NCI-H128 (cell line): Measurements from ENCODE around the gene AGRP.
"Not testable (repeated sequence)": the region's sequence is repeated elsewhere in the genome, so short reads cannot be mapped to it uniquely, and the experiment has no call there.

Experiments used
- DNase-seq: peaks from one replicate; lab custom pipeline; 2025; ENCODE audit not compliant: unreplicated experiment; lab: John Stamatoyannopoulos, UW

AGRP gene

DNA sequence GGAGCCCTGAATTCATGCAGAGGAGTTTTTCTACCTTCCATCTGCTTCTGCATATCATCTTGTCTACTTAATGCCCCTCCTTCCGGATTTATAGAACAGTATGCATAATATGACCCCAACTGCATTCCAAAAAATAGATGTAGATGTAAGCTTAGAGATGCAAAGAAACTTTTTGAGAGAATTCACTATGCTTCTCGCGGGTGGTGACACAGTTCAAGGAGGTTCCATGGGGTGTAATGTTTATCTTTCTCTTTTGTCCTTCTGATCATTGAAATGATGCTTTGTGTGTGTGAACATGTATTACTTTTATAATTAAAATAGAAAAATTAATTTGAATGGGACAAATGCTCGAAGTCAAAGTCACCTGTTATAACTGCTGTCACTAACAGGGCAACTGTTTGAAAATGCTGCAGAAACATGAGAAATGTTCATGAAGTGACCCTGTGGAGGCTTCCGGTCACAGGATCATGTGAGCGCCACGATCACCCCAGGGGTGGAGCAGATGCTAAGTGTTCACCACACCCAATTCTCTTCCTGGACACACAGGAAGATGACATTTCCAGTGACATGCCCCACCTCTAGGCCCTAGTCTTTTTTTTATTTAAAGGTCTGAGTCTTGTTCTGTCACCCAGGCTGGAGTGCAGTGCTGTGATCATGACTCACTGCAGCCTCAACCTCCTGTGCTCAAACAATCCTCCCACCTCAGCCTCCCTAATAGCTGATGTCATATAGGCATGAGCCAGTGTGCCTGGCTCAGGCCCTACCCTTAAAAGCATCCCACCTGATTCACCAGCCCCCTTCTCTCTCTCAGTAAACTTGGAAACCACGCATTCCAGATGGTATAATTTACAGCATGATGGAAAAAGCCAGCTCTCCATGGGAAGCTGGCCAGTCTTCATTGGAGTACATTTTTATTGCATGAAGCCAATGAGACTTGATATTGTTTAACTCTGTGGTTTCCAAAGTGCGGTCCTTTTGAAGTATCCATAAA, 21.0 kb upstream of the AGRP start:
- DNase-seq = no peak

DNA sequence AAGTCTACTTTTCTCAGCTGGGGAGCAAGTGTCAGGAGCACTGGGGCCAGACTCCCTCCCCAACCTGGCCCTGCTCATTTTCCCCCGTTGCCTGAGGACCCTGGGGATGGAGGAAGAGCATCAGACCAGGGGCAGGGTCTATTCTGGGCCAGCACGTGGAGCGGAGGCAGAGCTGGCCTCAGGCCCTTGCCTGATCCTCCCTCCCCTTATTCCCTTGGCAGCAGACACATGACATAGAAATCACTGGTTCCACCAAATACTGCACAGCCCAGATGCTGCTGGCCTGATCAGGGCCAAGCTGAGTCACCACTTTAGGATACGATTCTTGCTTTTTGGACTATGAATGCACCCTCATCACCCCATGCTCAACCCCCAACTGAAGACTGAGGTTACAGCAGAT, 15.8 kb upstream of the AGRP start:
- no peak for DNase-seq

DNA sequence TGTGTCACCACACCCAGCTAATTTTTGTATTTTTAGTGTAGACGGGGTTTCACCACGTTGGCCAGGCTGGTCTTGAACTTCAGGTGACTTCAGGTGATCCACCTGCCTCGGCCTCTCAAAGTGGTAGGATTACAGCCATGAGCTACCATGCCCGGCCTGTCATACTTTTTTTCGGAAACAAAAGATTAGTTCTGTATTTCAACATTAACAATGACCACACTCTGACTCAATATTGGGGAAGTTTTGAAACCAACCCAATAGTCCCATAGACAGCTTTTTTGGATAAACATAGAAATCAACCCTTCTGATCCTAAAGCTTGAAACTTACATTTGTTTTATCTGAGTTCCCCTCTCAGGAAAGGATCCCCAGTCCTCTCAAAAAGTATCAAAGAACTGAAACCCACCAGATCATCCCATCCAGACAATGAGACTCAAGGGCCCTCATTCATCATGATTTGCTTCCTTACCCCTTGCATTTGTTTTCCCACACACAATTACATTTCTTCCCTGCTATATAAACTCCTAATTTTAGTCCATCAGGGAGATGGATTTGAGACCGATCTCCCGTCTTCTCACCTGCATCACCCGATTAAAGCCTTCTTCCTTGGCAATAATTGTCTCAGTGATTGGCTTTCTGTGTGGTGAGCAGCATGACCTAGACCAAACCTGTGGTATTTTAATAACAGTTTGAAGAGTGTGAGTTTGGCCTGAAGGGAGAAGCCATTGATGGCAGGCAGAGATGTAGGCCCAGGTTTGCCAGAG, 7.2 kb upstream of the AGRP start:
- no peak for DNase-seq

DNA sequence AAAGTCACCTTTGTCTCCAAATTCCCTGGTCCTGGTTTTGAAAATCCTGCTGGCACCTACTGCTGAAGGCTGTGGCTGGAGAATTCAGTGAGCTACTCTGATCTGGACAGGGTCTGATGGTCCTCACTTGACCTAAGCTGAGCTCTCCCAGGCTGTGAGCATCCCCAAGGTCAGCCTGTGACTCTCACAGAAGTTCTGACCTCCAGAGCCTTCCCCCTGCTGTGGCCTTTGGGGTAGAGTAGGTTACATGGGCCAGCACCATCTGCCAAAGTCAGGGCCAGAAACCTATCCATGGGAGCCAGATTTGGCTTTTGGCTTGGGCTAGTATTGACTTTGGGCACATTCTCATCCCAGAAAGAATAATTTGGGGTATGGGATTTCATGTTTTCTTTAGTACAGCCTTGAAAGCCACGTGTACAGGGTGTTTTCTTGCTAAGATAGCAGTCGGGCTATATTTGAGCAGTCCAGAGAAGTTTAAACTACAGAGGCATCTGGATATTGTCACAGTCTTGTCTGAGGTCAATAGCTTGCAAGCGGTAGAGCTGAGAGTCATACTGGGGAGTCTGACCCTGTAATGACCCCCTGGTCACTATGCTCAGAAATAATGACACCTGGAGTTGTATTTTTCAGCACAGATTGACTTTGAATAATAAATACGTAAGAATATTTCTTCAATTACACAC, 6.2 kb upstream of the AGRP start:
- DNase-seq = no peak

DNA sequence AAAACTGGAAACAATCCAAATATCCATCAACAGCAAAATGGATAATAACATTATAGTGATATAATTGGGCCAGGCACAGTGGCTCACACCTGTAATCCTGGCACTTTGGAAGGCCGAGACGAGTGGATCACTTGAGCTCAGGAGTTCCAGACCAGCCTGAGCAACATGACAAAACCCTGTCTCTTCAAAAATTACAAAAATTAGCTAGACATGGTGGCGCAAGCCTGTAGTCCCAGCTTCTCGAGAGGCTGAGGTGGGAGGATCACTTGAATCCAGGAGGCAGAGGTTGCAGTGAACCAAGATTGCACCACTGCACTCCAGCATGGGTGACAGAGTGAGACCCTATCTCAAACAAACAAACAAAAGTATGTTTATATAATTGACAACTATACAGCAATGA, 4.2 kb upstream of the AGRP start:
- not testable (repeated sequence) for DNase-seq

DNA sequence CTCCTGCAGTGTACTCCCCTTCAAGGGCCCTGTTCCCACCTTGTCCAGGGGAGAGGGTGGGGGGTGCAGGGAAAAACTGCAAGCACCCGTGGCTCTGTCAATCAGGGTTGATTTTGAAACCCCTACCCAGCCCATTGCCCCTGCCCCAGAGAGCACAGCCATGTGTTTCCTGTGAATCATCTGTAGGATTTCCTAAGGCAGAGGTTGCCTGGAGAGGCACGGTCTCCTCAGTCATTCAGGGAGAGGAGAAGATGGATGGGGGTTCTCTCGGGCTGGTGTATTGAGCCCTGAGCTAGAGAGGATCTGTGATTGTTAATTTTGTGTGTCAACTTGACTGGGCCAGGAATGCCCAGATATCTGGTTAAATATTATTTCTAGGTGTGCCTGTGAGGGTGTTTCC, 3.5 kb upstream of the AGRP start:
- DNase-seq = no peak

DNA sequence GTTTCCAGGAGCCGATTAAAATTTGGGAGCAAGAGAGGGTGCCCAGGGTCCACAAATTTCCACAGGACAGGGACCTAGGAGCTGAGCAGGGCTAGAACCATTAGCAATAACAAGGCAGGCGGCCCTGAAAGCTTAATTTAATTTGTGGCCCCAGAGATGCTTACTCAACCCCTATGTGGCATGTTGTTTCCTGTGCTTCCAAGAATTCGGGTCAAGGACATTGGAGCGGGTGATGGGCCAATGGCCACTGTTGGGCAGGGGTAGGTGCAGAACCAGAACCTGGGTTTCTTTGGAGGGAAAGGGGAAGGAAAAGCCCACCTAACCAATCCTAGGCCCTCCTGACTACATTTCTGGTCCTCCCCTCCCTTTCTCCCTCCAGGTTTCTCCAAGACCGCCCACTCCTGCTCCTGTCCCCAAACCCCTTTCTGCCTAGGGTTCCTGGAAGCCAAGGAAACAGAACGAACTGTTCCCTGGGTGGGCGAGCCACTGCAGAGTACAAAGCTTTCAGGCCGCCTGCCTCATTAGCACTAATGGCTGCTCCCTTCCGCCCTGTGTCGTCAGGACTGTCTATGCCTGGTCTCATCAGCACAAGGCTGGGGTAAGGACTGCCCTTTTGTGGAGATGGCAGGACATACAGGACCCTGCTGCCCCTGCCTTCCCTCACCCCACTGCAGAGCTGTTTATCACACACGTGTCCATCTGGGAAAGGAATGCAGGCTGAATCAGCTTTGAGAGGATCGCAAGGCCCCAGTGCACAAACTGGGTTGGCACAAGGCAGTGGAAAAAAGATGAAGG, 581 bp upstream of the AGRP start:
- DNase-seq = no peak

DNA sequence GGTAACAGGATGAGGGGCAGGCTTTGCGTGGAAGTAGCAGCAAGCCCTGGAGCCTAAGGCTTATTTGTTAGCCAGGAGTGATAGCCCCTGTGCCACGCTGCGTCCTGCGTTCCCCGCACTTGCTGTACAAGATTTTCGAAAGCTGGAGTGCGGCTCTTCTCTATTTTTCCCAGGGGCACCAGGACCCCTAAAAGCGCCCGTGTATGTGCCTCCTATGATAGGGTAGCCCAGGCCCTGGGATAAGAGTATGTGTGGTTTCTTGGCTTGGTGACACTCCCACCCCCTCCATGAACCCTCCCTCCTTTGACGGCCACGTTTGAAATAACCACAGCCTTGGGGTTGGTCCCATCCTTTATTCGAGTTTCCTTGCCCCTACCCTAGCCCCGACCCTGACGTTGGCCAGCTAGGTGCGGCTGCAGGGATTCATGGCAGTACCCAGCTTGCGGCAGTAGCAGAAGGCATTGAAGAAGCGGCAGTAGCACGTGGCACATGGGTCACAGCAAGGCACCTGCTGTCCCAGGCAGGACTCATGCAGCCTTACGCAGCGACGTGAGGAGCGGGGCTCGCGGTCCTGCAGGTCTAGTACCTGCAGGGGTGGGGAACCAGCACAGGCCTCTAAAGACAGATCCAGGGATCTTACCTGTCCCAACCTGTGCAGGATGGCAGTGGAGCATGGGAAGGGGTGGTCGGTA, 968 bp downstream of the AGRP start:
- DNase-seq = no peak

DNA sequence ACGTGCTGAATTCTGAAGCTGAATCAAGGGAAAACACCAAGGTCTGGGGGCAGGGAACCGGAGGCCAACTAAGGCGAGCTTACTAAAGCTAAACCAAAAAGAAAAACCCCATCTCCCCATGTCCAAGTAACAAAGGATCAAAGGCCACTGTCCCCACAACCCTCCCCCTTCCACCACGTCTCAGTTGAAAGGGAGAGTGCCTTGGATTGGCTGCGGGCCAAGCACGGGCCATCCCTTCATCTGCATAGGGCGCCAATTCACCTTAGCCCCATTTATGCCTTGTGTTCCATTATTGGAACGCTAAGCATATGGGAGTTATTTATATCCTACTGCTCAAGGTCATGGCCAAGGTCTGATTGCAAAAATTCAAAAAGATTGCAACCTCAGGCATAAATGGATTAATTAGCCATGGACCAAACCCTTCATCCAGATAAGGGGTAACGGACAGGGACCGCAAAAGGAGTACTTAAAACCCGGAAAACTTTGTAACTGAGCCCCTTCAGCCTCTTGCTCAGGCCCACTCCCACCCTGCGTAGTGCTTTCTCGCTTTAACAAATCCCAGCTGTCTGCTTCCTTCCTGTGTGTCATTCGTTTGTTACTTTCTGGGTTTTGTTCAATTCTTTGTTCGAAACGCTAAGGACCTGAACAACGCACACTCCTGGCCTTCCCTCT, 1.6 kb downstream of the AGRP start:
- no peak for DNase-seq

DNA sequence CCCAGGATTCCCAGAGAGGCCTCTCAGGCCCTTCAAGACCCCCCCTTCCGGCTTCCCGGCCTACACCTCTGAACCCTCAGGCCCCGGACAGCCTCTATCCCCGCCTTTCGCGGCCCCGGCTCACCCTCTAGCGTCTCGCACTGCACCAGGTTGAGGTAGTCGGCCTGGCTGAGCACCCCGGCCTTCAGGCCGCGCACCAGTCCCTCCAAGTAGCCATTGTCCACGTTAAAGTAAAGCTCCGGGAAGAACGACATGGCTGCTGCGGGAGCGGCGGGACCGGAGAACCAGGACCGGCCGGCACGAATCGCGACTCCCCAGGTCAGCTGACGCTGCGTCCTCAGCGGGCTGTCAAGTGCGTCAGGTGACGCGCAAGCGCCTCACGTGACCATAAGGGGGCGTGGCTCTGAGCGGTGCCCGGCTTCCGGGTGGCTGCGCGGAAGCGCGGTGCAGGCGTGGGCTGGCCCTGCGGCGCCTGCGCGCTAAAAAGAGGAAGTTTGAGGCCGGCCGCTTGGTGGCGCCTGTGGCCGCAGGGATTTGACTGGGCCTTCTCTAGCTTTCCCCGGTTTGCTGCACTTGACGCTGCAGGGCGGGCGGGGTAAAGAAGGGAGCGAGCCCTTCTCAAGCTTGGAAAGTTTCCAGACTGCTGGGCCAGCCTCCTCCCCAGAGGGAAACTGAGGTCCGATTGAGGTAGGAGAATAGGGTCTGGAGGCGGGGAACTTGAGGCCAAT, 2.4 kb downstream of the AGRP start, which contains the start of gene ATP6V0D1:
Gene ATP6V0D1 (minus strand): TSS at position 325 of the 728 bp plus-strand sequence. CDS start 71 bp downstream, at position 254.
- DNase-seq = peak; percentile 91

DNA sequence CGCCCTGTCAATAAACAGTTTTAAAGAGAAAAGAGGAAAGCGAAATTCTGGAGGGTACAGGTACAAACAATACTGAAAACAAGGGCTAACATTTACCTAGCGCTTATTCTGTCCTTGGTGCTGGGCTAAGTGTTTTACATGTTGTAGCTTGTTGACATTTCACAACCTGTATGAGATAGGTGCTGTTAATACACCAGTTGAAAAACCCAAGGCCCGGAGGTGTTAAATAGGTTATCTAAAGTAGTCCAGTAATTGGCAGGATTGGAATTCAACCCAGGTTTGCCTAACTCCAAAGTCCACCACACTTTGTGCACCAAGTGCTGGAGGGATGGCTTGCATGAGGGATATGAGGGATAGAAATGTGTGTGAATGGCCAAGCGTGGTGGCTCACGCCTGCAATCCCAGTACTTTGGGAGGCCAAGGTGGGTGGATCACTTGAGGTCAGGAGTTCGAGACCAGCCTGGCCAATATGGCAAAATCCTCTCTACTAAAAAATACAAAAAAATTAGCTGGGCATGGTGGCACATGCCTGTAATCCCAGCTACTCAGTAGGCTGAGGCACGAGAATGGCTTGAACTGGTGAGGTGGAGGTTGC, 5.3 kb downstream of the AGRP start:
- no peak for DNase-seq

DNA sequence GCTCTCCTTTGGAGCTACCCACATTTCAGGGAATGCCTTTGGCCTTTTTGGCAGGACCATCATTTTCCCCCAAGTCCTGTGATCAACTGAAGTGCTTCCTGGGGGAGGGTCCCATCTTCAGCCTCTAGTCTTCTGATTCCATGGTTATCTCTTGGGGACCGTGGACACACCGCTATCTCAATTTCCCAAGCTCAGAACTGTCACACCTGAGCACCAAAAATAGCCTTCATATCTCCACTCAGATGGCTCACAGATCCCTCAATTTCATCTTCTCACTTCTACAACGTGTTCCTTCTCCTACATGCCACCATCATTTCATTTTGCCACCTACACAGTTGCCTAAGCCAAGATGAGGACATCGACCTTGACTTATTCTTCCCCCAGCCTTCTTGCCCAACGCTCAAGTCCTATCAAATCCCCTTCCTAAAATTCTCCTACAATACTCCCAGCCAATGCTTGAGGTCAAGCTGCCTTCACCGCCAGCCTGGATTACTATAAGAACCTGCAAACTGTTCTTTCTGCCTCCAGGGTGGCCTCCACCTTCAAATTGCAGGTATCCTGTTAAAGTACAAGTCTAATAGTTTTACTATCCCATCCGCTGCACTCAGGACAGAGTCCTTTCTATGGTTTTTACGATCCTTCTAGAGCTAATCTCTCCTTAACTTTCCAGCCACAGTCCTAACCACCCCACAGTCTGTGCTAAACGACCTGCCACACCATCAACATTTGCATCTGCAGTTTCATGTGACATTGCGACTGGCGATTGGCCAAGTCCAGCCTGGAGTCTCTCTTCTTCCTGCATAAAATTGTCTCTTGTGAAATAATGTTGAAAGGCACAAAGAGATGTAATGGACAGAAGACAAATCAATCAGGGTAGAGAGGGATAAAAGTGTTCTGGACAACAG, 8.5 kb downstream of the AGRP start:
- DNase-seq = no peak

DNA sequence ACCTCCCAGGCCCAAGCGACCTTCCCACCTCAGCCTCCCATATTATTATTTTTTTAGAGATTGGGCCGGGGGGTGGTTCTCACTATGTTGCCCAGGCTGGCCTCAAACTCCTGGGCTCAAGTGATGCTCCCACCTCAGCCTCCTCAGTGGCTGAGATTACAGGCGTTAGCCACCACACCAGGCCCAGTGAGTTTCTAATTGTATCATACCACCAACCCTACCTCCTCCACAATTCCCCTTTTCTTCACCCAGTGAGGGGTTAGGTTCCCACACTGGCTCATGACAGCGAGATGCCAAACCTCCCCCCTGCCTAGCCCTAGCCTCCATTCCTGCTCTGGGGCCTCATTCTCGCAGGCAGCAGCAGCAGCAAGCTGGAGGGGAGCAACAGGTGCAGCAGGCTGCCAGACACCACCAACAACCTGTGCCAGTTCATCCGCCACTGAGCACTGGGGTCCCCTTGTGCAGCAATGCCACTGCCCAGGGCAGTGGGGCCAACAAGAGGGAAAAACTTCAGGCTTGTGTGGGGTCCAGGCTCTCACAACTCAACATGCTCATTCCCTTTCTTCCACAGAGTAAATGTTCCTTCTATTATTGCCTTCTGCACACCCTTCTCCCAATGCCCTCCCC, 11.5 kb downstream of the AGRP start:
- DNase-seq = no peak

DNA sequence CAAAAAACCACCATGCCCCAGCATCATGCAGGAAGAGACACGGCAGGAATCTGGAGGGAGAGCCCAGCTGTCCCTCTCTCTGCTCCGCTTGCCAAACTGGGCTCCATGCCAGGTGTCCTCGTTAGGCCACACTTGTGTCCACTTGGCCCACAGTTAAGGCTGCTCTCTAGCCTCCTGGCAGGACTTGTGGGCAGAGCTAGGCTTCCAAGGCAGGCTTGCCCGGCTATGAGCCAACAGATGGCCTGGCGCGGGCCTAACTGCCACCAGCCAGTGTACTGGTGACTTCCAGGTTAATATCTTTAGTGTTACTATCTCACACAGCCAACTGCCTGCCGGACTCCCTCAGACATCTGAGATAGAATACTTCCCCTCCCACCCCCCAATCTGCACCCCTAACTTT, 13.0 kb downstream of the AGRP start:
- no peak for DNase-seq

DNA sequence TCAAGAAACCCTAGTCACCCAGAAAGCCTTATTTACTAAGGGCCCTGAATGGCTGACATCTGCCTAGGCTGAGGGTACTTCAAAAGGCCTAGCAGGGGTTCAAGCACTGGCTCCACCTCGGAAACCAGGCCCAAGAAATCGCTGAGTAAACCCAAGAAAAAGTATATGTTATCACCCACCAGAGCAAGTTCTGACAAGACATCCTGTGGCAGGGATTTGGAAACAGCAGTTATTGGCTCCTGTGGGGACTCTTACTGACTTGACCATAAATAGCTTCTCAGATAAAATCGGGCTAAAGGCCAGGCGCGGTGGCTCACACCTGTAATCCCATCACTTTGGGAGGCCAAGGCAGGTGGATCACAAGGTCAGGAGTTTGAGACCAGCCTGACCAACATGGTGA, 14.6 kb downstream of the AGRP start:
- DNase-seq = no peak

DNA sequence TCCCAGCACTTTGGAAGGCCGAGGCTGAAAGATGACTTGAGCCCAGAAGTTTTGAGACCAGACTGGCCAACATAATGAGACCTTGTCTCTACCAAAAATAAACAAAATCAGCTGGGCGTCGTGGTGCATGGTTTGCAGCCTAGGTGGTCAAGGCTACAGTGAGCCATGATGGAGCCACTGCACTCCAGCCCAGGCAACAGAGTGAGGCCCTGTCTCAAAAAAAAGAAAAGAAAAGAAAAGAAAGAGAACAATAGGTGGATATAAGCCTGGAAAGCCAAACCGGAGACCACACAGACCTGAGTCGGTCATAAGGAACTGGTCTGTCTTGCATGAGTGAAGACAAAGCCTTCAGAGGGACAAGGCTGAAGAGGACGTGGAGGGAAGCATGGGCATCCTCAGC, 16.8 kb downstream of the AGRP start:
- no peak for DNase-seq

DNA sequence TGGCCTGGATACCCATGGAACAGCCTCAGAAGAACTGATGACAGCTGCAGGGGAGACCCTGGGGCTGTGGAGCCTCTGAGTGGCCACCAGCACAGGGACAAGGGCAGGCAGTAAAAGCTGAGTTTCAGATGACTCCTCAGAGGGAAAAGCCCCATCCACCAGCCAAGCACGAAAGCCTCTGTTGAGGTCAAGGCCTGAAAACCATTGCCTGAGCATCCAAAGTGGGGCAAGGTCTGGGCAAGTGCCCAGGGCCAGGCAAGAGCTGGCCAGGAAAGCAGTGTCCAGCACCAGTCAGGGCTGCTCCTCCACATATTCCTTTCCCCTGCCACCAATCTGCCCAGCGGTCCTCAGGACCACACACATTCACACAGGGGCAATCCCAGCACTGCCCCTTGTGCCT, 18.8 kb downstream of the AGRP start:
- DNase-seq = no peak
